H1 (cell line): ENCODE results near the gene THEMIS. TPM values are rescaled to one million over a fixed set of nuclear protein-coding genes. Genes with fewer than 3 reads are reported as not detected.

Source experiments
- CTCF ChIA-PET: fragments of 300-600 bp; sonication (Branson Sonifier 250); formaldehyde crosslinking; loops from one replicate; lab custom pipeline; 2021; ENCODE audit not compliant: partially characterized antibody; lab: Charles Lee
- POLR2A ChIA-PET: fragments of 300-600 bp; sonication (Branson Sonifier 250); formaldehyde crosslinking; loops from one replicate; lab custom pipeline; 2021; ENCODE audit warnings: inconsistent platforms; ENCODE audit not compliant: partially characterized antibody; lab: Charles Lee
- DNase-seq, 2 experiments: peaks; one replicate each; pipeline versions ENCODE4 v3.0.0 to v3.0.0-alpha.2; 2010 to 2022; ENCODE audit warnings: low spot score in 2 of 2, low read depth in 1 of 2, mixed read lengths in 1 of 2
- FAIRE-seq: peaks from 2 replicates; lab custom pipeline; 2011; peaks lifted over from hg19 to GRCh38; lab: Jason Lieb, UNC
- H2AFZ ChIP-seq: 2 replicates; pipeline ENCODE4 v1.8.1; 2012; ENCODE audit warnings: low read length, inconsistent platforms
- H2AK5ac ChIP-seq: 2 replicates; pipeline ENCODE4 v1.6.1; 2013; ENCODE audit warnings: low read depth, low read length
- H2BK120ac ChIP-seq: replicated peaks from 2 replicates; pipeline ENCODE3; 2013; ENCODE audit warnings: low read depth, low read length, inconsistent platforms
- H2BK12ac ChIP-seq: 2 replicates; pipeline ENCODE4 v1.6.1; 2013; ENCODE audit warnings: low read depth, low read length
- H2BK15ac ChIP-seq: 2 replicates; pipeline ENCODE4 v1.6.1; 2013; ENCODE audit warnings: low read length
- H2BK20ac ChIP-seq: 2 replicates; pipeline ENCODE4 v1.6.1; 2013; ENCODE audit warnings: low read length
- H2BK5ac ChIP-seq: 2 replicates; pipeline ENCODE4 v1.6.1; 2013; ENCODE audit warnings: low read depth, low read length
- H3K14ac ChIP-seq: 2 replicates; pipeline ENCODE4 v1.6.1; 2013; ENCODE audit warnings: inconsistent platforms; ENCODE audit not compliant: insufficient read length
- H3K18ac ChIP-seq: 2 replicates; pipeline ENCODE4 v1.6.1; 2013; ENCODE audit warnings: low read length; ENCODE audit errors: extremely low read depth
- H3K23ac ChIP-seq: 2 replicates; pipeline ENCODE4 v1.6.1; 2013; ENCODE audit warnings: inconsistent platforms; ENCODE audit not compliant: insufficient read length
- H3K23me2 ChIP-seq: 2 replicates; pipeline ENCODE4 v1.6.1; 2013; ENCODE audit warnings: low read depth, low read length
- H3K27ac ChIP-seq: 2 replicates; pipeline ENCODE4 v1.6.1; 2011; ENCODE audit warnings: low read depth, low read length, inconsistent platforms
- H3K27me3 ChIP-seq, 4 experiments: replicated peaks in 1 of 4; 1 replicate in 1 of 4; 2 replicates in 3 of 4; pipeline versions ENCODE4 v1.6.1 to v1.8.1; 2011 to 2013; ENCODE audit warnings: low read length in 3 of 4, mild to moderate bottlenecking in 3 of 4, inconsistent platforms in 2 of 4, mixed read lengths in 2 of 4, moderate library complexity in 1 of 4; ENCODE audit not compliant: control insufficient read depth in 3 of 4, insufficient read depth in 3 of 4; ENCODE audit errors: extremely low read depth in 1 of 4
- H3K36me3 ChIP-seq, 4 experiments: 2 replicates each; pipeline versions ENCODE4 v1.6.1 to v1.8.1; 2011 to 2013; ENCODE audit warnings: mild to moderate bottlenecking in 4 of 4, low read length in 3 of 4, moderate library complexity in 2 of 4, control low read depth in 1 of 4, inconsistent platforms in 1 of 4; ENCODE audit not compliant: insufficient read depth in 4 of 4, control insufficient read depth in 2 of 4
- H3K4ac ChIP-seq: replicated peaks from 2 replicates; pipeline ENCODE3; 2013; ENCODE audit warnings: low read length, low read depth, mixed read lengths, inconsistent platforms; ENCODE audit not compliant: insufficient read length
- H3K4me1 ChIP-seq, 4 experiments: replicated peaks in 1 of 4; 1 replicate in 1 of 4; 2 replicates in 3 of 4; pipeline versions ENCODE4 v1.6.1 to v1.8.1; 2011 to 2013; ENCODE audit warnings: low read length in 3 of 4, inconsistent platforms in 2 of 4, mixed read lengths in 1 of 4; ENCODE audit not compliant: insufficient read depth in 4 of 4, control insufficient read depth in 3 of 4
- H3K4me2 ChIP-seq, 2 experiments: 2 replicates each; pipeline versions ENCODE4 v1.6.1 to v1.8.1; 2011 to 2013; ENCODE audit warnings: low read depth in 2 of 2, low read length in 2 of 2, control low read depth in 1 of 2, inconsistent platforms in 1 of 2, mild to moderate bottlenecking in 1 of 2; ENCODE audit not compliant: insufficient read depth in 1 of 2
- H3K4me3 ChIP-seq, 4 experiments: fragments of 200-600, 300-600 bp in 1 of 4; sonication (generic), shearing (Covaris generic), sonication (Bioruptor Twin) in 1 of 4; 2 replicates each; pipeline versions ENCODE4 v1.5.1 to v1.8.1; 2011 to 2016; ENCODE audit warnings: low read length in 4 of 4, low read depth in 3 of 4, control low read depth in 2 of 4, inconsistent platforms in 2 of 4, mild to moderate bottlenecking in 2 of 4, mixed read lengths in 1 of 4, moderate library complexity in 1 of 4; ENCODE audit not compliant: insufficient read depth in 2 of 4; ENCODE audit errors: extremely low read depth in 1 of 4
- H3K56ac ChIP-seq: replicated peaks from 2 replicates; pipeline ENCODE3; 2013; ENCODE audit warnings: low read depth, mild to moderate bottlenecking, mixed read lengths, low read length, inconsistent platforms; ENCODE audit not compliant: insufficient read length
- H3K79me1 ChIP-seq: 2 replicates; pipeline ENCODE4 v1.6.1; 2013; ENCODE audit warnings: low read depth, low read length, control low read depth
- H3K79me2 ChIP-seq, 2 experiments: 2 replicates each; pipeline versions ENCODE4 v1.6.1 to v1.8.1; 2012 to 2013; ENCODE audit warnings: low read length in 2 of 2, mild to moderate bottlenecking in 2 of 2, inconsistent platforms in 1 of 2; ENCODE audit not compliant: insufficient read depth in 2 of 2, control insufficient read depth in 1 of 2
- H3K9ac ChIP-seq, 4 experiments: replicated peaks in 1 of 4; 1 replicate in 1 of 4; 2 replicates in 3 of 4; pipeline versions ENCODE4 v1.6.1 to v1.8.1; 2011 to 2013; ENCODE audit warnings: low read depth in 3 of 4, low read length in 3 of 4, control low read depth in 2 of 4, mild to moderate bottlenecking in 2 of 4, moderate library complexity in 2 of 4, inconsistent platforms in 1 of 4; ENCODE audit errors: extremely low read depth in 1 of 4
- H3K9me3 ChIP-seq, 2 experiments: 2 replicates each; pipeline versions ENCODE4 v1.6.1 to v1.8.1; 2012 to 2013; ENCODE audit warnings: mild to moderate bottlenecking in 2 of 2, moderate library complexity in 2 of 2, control low read depth in 1 of 2, inconsistent platforms in 1 of 2, low read depth in 1 of 2, low read length in 1 of 2, mixed read lengths in 1 of 2; ENCODE audit not compliant: insufficient read depth in 2 of 2
- H4K20me1 ChIP-seq, 2 experiments: replicated peaks in 1 of 2; 2 replicates each; pipeline versions ENCODE3 to v1.8.1; 2011 to 2013; ENCODE audit warnings: inconsistent platforms in 2 of 2, low read length in 2 of 2, mild to moderate bottlenecking in 1 of 2; ENCODE audit not compliant: insufficient read depth in 2 of 2, control insufficient read depth in 1 of 2
- H4K5ac ChIP-seq: 2 replicates; pipeline ENCODE4 v1.6.1; 2013; ENCODE audit warnings: low read length, low read depth, mixed read lengths, inconsistent platforms; ENCODE audit not compliant: insufficient read length
- H4K8ac ChIP-seq: 2 replicates; pipeline ENCODE4 v1.8.0; 2013; ENCODE audit warnings: mild to moderate bottlenecking, moderate library complexity, low read length, inconsistent platforms; ENCODE audit not compliant: insufficient read depth; ENCODE audit errors: extremely low read depth
- H4K91ac ChIP-seq: replicated peaks from 2 replicates; pipeline ENCODE3; 2013; ENCODE audit warnings: low read length, mixed read lengths, inconsistent platforms; ENCODE audit not compliant: insufficient read length
- ATF2 ChIP-seq: IDR thresholded peaks from 2 replicates; pipeline ENCODE4 v1.6.1; 2012; ENCODE audit warnings: low read length, inconsistent platforms
- BACH1 ChIP-seq: IDR thresholded peaks from 2 replicates; pipeline ENCODE4 v1.6.1; 2012; ENCODE audit warnings: low read length, improper control_type of control experiment
- CREB1 ChIP-seq: IDR thresholded peaks from 2 replicates; pipeline ENCODE4 v1.6.1; 2012; ENCODE audit warnings: inconsistent platforms
- CTCF ChIP-seq, 3 experiments: IDR thresholded peaks; 1 replicate in 2 of 3; 2 replicates in 1 of 3; pipeline versions ENCODE4 v1.5.1 to v1.6.1; 2011; ENCODE audit warnings: low read length in 3 of 3, mild to moderate bottlenecking in 3 of 3, inconsistent platforms in 2 of 3, low read depth in 1 of 3, moderate library complexity in 1 of 3; ENCODE audit not compliant: insufficient read depth in 1 of 3; ENCODE audit errors: control extremely low read depth in 1 of 3
- NANOG ChIP-seq: IDR thresholded peaks from 2 replicates; pipeline ENCODE4 v1.6.1; 2011; ENCODE audit warnings: low read length, low read depth, mild to moderate bottlenecking, inconsistent platforms; ENCODE audit not compliant: insufficient read depth, poor library complexity, severe bottlenecking
- RFX5 ChIP-seq: IDR thresholded peaks from 2 replicates; pipeline ENCODE4 v1.6.1; 2011; ENCODE audit warnings: low read depth, low read length, improper control_type of control experiment, borderline replicate concordance
- SP4 ChIP-seq: IDR thresholded peaks from 2 replicates; pipeline ENCODE4 v1.6.1; 2012; ENCODE audit warnings: low read length, inconsistent platforms
- TAF7 ChIP-seq: optimal IDR thresholded peaks from 2 replicates; pipeline ENCODE3; 2011; ENCODE audit warnings: low read depth, mild to moderate bottlenecking, inconsistent platforms, low read length, moderate library complexity, borderline replicate concordance
- TEAD4 ChIP-seq: IDR thresholded peaks from 2 replicates; pipeline ENCODE4 v1.6.1; 2012; ENCODE audit warnings: low read depth, low read length, inconsistent platforms, mixed read lengths
- WGBS, 2 experiments: shearing (Covaris generic) in 1 of 2; methylation state at CpG; one replicate each; pipeline versions ENCODE4 v1.1.6 to v1.1.7; 2013 to 2015; ENCODE audit warnings: low lambda C conversion rate in 2 of 2, mixed read lengths in 2 of 2, inconsistent platforms in 1 of 2, low coverage in 1 of 2, missing lambda C conversion rate in 1 of 2; ENCODE audit not compliant: insufficient replicate concordance in 2 of 2, insufficient coverage in 1 of 2, insufficient read length in 1 of 2; ENCODE audit errors: extremely low coverage in 1 of 2, missing lambda C conversion rate in 1 of 2; 5-methylcytosine and 5-hydroxymethylcytosine counted together
- polyA plus RNA-seq, 7 experiments: library from polyadenylated mRNA; depleted of rRNA in 3 of 7; stranded (reverse) in 5 of 7; unstranded in 2 of 7; fragments of >200 nt in 5 of 7; fragments of 200-250 nt in 2 of 7; gene quantifications; 1 replicate in 5 of 7; 2 replicates in 1 of 7; 4 replicates in 1 of 7; pipeline versions ENCODE4 v1.2.1 to v1.2.3, GENCODE V29; 2011 to 2013; ENCODE audit warnings: missing spikeins in 2 of 7, mixed read lengths in 2 of 7
- total RNA-seq: library from RNA; stranded (reverse); fragmentation: NEBNext Ultra II Directional; extraction: Animal tissue kit (Norgen Biotek cat#: 25700); gene quantifications from 2 replicates; pipeline ENCODE4 v1.2.1, GENCODE V29; 2021

Gene THEMIS
- total and polyA plus RNA-seq, 2 of the 8 experiments (the other 6 are each of a cell fraction or from before 2014, with no cell fraction given) = not detected

DNA sequence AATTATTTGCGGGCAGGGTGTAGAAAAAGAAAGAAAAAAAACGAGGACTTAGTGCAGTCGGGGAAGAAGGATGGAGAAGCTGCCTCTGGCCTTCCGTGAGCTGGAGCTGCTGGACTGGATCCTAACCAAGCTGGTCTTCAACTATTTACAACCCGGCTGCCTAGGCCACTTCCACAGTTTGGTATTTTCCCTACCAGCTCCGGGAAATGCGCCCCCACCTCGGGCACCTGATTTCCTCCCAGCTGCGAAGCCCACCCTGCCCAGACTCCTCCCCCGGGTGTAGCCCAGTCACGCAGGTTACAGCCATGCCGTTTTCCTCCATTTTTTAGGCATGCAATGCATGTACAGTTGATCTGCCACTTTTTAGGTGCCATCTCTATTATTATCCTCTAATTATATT, 21.2 kb downstream of the THEMIS start:
- Histone ChIP-seq H3K14ac (no peak overlapping the region), H3K36me3 (no peaks in the 10 kb centered on the region), H3K9me3 (no peaks in the 10 kb centered on the region), H4K20me1 (no peaks in the 10 kb centered on the region), H4K5ac (no peak overlapping the region), H2AFZ (no peak overlapping the region), H3K23ac (no peak overlapping the region), H3K18ac (no peak overlapping the region; the same call in 1 of the 2 replicates), H4K8ac (no peak overlapping the region; the same call in 1 of the 2 replicates), H3K27ac (no peak overlapping the region), H3K79me1 (no peaks in the 10 kb centered on the region), H3K56ac (no peak overlapping the region), H2BK15ac (no peak overlapping the region), H3K27me3 (no peaks in the 10 kb centered on the region), H3K4me2 (peak overlapping the region; percentile 43 to 45), H2AK5ac (no peak overlapping the region), H3K4me3 (peak overlapping the region in 1 of 4 experiments; percentile 40; a peak in 1 of 8 replicates), H2BK5ac (no peak overlapping the region), H3K79me2 (no peaks in the 10 kb centered on the region), H4K91ac (no peak overlapping the region), H2BK120ac (no peak overlapping the region), H2BK12ac (no peak overlapping the region), H3K23me2 (no peaks in the 10 kb centered on the region), H2BK20ac (no peak overlapping the region), H3K4ac (no peak overlapping the region), H3K9ac (no peak overlapping the region), H3K4me1 (no peaks in the 10 kb centered on the region; a peak in 3 of 7 replicates)
- ChIA-PET CTCF (interaction anchor here (0.6 to 3.0 kb wide), 3 partner anchors 10 to 144 kb away, joined by 3 to 8 read pairs (median 3); no protein-coding TSS in a partner anchor), POLR2A (interaction anchor here (0.6 kb wide), 1 partner anchor 36 kb away, joined by 3 read pairs; no protein-coding TSS in a partner anchor)
- 25% methylated on average over 12 of the region's 12 CpGs; no CpG with 5 or more reads in 1 of the 2 experiments for WGBS, 2 experiments
- peak; percentile 63 to 74 for DNase-seq
- FAIRE-seq = peak; percentile 63
- TF ChIP-seq CREB1 (0 out of 2 replicates have a peak, but pooled peaks have one; percentile 57), SP4 (peak; percentile 58; the same call in 1 of the 2 replicates), ATF2 (peak; percentile 77; the same call in 1 of the 2 replicates), CTCF (IDR thresholded peaks at IDR 0.05; ENCODE audit: control extremely low read depth in 1 of 3, insufficient read depth in 1 of 3, low read depth in 1 of 3, low read length in 3 of 3) (no peak), NANOG (peak; percentile 34), RFX5 (peak; percentile 47; the same call in 1 of the 2 replicates), BACH1 (no peak), TEAD4 (peak; percentile 90), TAF7 (no peak)
